Measurements from ENCODE around the gene ENO4. TPM values are rescaled to one million over a fixed set of nuclear protein-coding genes. Genes with fewer than 3 reads are reported as not detected.

The ENO4 gene
- total and polyA plus RNA-seq, 7 donors, result 0.09 to 13.0 (median 0.22) TPM; not detected in 3

DNA sequence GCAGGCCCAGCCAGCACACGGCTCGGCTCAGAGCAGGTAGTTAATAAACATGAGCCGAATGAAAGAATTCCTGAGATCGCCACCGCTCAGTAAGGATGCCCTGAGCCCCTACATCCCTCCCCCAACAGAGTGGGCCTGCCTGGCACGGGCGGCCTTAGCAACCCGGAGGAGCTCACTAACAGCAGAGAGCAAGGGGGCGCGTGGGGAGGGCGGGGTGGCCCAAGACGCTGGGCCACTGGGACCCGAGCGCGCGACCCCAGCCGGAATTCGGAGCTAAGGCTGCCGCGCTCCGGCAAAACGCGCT is 403 bp upstream of the ENO4 start:
- 1% methylated on average over 23 of the region's 23 CpGs for WGBS, 2 donors
- Histone ChIP-seq H3K36me3 (no peaks in the 10 kb centered on the region), H3K27me3 (no peaks in the 10 kb centered on the region), H3K4me3 (peak overlapping the region; percentile 58 to 80 (median 74)), H3K9me3 (no peaks in the 10 kb centered on the region), H3K4me1 (peaks cover 0 to 16% (median 13%) of the 10 kb centered on the region in 4 donors), H3K27ac (peak overlapping the region; percentile 70 to 78 (median 75))
- intact Hi-C loops (cut with DNase I), result no loop called here
- TF ChIP-seq, protein P1, sequence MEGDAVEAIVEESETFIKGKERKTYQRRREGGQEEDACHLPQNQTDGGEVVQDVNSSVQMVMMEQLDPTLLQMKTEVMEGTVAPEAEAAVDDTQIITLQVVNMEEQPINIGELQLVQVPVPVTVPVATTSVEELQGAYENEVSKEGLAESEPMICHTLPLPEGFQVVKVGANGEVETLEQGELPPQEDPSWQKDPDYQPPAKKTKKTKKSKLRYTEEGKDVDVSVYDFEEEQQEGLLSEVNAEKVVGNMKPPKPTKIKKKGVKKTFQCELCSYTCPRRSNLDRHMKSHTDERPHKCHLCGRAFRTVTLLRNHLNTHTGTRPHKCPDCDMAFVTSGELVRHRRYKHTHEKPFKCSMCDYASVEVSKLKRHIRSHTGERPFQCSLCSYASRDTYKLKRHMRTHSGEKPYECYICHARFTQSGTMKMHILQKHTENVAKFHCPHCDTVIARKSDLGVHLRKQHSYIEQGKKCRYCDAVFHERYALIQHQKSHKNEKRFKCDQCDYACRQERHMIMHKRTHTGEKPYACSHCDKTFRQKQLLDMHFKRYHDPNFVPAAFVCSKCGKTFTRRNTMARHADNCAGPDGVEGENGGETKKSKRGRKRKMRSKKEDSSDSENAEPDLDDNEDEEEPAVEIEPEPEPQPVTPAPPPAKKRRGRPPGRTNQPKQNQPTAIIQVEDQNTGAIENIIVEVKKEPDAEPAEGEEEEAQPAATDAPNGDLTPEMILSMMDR (IDR thresholded peaks at IDR 0.05), result no peak
- no peak for TF ChIP-seq POLR2A (IDR thresholded peaks at IDR 0.05)
- TF ChIP-seq POLR2AphosphoS5 (IDR thresholded peaks at IDR 0.05), result no peak
- no peak for TF ChIP-seq EP300 (IDR thresholded peaks at IDR 0.05)
- DNase-seq, result no peak

GRCh38 chr10:116850058-116850611 is 836 bp downstream of the ENO4 start:
- Histone ChIP-seq H3K27me3 (no peaks in the 10 kb centered on the region), H3K4me3 (peak overlapping the region; percentile 58 to 80 (median 74)), H3K9me3 (no peaks in the 10 kb centered on the region), H3K27ac (peak overlapping the region; percentile 70 to 78 (median 75)), H3K4me1 (peaks cover 0 to 16% (median 13%) of the 10 kb centered on the region in 4 donors), H3K36me3 (no peaks in the 10 kb centered on the region)
- DNase-seq, result no peak
- 16 to 46% methylated on average over 10 of the region's 10 CpGs for WGBS, 2 donors
- TF ChIP-seq EP300 (IDR thresholded peaks at IDR 0.05), result no peak
- TF ChIP-seq, protein P1 (IDR thresholded peaks at IDR 0.05), result no peak
- no peak for TF ChIP-seq POLR2A (IDR thresholded peaks at IDR 0.05)
- TF ChIP-seq POLR2AphosphoS5 (IDR thresholded peaks at IDR 0.05), result no peak
- intact Hi-C loops (cut with DNase I), result no loop called here

DNA sequence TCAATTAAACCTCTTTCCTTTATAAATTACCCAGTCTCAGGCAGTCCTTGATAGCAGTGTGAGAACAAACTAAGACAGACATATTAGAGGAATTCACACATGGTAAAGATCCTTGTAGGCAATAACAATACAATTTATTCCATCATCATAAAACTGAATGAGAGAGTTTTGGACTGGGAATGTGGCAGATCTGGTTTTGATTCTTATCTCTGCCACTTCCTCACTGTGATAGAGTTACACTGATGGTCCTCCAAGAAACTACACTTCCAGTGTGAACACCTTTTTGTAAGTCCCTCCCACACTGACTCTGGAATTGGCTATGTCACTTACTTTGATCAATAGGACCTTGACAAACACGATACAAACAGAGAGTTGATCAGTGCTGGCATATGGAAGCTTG is 2.9 kb downstream of the ENO4 start:
- TF ChIP-seq, protein P1 (IDR thresholded peaks at IDR 0.05), result no peak
- TF ChIP-seq POLR2A (IDR thresholded peaks at IDR 0.05), result no peak
- no peak for TF ChIP-seq EP300 (IDR thresholded peaks at IDR 0.05)
- no peak for TF ChIP-seq POLR2AphosphoS5 (IDR thresholded peaks at IDR 0.05)
- H3K36me3 ChIP-seq, result no peaks in the 10 kb centered on the region
- no peak overlapping the region for H3K27ac ChIP-seq
- DNase-seq, result no peak
- 46 to 87% methylated on average over 1 of the region's 1 CpG for WGBS, 2 donors
- no peaks in the 10 kb centered on the region for H3K27me3 ChIP-seq
- H3K4me3 ChIP-seq, result no peak overlapping the region
- intact Hi-C loops (cut with DNase I), result no loop called here
- peaks cover 0 to 16% (median 13%) of the 10 kb centered on the region in 4 donors for H3K4me1 ChIP-seq
- H3K9me3 ChIP-seq, result no peaks in the 10 kb centered on the region

DNA sequence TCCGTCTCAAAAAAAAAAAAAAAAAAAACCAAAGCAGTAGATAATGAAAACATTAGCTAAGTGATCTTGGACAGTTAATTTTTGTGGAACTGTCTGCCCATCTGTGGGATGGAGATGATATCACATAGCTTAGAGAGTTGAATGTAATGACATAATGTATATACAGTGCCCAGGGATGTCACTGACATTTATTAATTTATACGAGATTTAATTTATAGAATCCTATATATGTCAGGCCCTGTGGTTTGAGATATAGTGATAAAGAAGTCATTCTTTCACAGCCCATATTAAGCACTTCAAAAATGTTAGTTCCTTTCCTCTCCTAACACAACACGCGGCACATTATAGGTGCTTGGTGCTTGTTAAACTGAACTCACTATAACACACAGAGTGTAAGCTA is 4.0 kb downstream of the ENO4 start:
- no peak overlapping the region for H3K4me3 ChIP-seq
- H3K4me1 ChIP-seq, result peaks cover 0 to 16% (median 13%) of the 10 kb centered on the region in 4 donors
- no peaks in the 10 kb centered on the region for H3K27me3 ChIP-seq
- no peak overlapping the region for H3K27ac ChIP-seq
- intact Hi-C loops (cut with DNase I), result no loop called here
- DNase-seq, result no peak
- WGBS, 2 donors, result 92% methylated on average over 4 of the region's 4 CpGs
- TF ChIP-seq POLR2A (IDR thresholded peaks at IDR 0.05), result no peak
- TF ChIP-seq POLR2AphosphoS5 (IDR thresholded peaks at IDR 0.05), result no peak
- TF ChIP-seq, protein P1 (IDR thresholded peaks at IDR 0.05), result no peak
- TF ChIP-seq EP300 (IDR thresholded peaks at IDR 0.05), result no peak
- H3K9me3 ChIP-seq, result peaks cover 0 to 4% (median 1%) of the 10 kb centered on the region in 4 donors
- no peaks in the 10 kb centered on the region for H3K36me3 ChIP-seq

GRCh38 chr10:116853701-116854100 is 4.4 kb downstream of the ENO4 start:
- H3K9me3 ChIP-seq, result peaks cover 0 to 4% (median 1%) of the 10 kb centered on the region in 4 donors
- H3K4me3 ChIP-seq, result no peak overlapping the region
- H3K27me3 ChIP-seq, result no peaks in the 10 kb centered on the region
- no peak for TF ChIP-seq EP300 (IDR thresholded peaks at IDR 0.05)
- TF ChIP-seq POLR2AphosphoS5 (IDR thresholded peaks at IDR 0.05), result no peak
- TF ChIP-seq, protein P1 (IDR thresholded peaks at IDR 0.05), result no peak
- TF ChIP-seq POLR2A (IDR thresholded peaks at IDR 0.05), result no peak
- peaks cover 0 to 12% (median 12%) of the 10 kb centered on the region in 4 donors for H3K4me1 ChIP-seq
- intact Hi-C loops (cut with DNase I), result no loop called here
- WGBS, 2 donors, result 83 to 88% methylated on average over 4 of the region's 4 CpGs
- no peak overlapping the region for H3K27ac ChIP-seq
- H3K36me3 ChIP-seq, result no peaks in the 10 kb centered on the region
- no peak for DNase-seq

All from sigmoid colon (tissue), 7 donors.